ENCODE results near the gene MTURN. TPM values are rescaled to one million over a fixed set of nuclear protein-coding genes. Genes with fewer than 3 reads are reported as not detected.

MTURN gene
- total and polyA plus RNA-seq, 4 donors, result 43.4 to 110 (median 58.5) TPM

DNA sequence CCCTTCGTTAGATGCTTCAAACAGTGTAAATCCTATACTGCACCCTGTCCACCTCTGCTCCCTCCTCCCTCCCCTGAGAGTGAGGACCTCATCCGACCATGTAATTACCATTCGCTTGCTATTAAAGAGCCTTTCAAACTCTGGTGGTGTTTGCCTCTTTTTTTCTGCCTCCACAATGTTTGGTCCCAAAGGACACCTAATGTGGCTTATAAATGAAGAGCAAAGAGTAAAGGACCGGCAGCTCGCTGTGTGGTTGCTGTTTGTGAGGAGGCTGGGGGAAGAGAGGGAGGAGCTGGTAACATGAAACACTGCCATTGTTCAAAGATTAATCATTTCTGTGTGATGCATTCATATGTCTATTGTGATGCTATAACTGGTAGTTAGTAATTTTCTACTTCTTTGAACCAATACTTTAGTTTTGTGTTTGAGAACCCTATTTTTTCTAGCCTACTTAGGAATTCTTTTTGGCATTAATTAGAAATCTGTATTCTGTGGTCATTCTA lies 27.9 kb downstream of the MTURN start:
- no peaks in the 10 kb centered on the region for H3K9me3 ChIP-seq (ENCODE audit: control insufficient read depth, low read length)
- no peak overlapping the region for H3K4me3 ChIP-seq (ENCODE audit: low read length in 2 of 2)
- H3K36me3 ChIP-seq (ENCODE audit: control insufficient read depth in 1 of 2, insufficient read depth in 2 of 2, low read length in 1 of 2), result peaks cover 0 to 2% of the 10 kb centered on the region in 2 donors
- 79 to 80% methylated on average over 5 of the region's 5 CpGs for WGBS, 2 donors
- no peak overlapping the region for H3K27ac ChIP-seq (ENCODE audit: low read depth in 1 of 2, low read length in 2 of 2)
- H3K4me1 ChIP-seq (ENCODE audit: control insufficient read depth in 1 of 2, insufficient read depth in 2 of 2, low read length in 2 of 2), result no peaks in the 10 kb centered on the region
- no peaks in the 10 kb centered on the region for H3K27me3 ChIP-seq (ENCODE audit: control insufficient read depth in 1 of 2, insufficient read depth in 2 of 2, low read length in 1 of 2)
- no peak for DNase-seq
- no peak for ATAC-seq (ENCODE audit: low FRiP score)
- intact Hi-C loops (cut with DNase I), result loop anchor here in 1 of 2 donors (10.0 kb wide), 1 partner anchor 402 kb away; no protein-coding TSS in a partner anchor

DNA sequence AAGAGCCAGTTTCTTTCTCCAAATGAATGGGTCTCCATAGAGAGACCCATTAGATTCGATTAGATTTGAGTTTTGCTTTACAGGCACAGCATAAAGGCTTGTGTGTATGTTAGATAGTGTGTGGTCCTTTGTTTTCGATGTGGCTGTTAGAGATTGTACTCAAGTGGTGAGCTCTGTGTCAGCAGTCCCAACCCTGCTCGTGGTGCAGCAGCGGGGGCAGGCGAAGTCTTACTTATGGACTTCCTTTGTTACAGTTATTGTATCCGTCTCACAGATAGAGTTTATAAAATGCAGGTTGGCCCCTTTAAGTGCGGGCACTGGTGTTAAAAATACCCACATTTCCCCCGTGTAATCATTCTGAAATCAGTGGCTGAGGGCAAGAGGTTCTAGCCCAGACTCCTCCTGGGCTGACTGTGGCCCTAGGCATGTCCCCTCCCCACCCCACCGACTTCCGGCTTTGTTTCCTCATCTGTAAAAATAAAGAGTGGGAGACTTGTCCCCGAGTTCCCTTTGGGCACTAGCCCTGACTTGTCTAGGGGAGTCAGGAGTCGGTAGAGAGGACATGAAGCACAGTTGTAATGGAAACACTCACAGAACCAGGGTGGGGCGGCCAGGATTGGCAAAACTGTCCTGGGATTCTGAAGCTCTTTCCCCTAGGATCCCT lies 28.6 kb downstream of the MTURN start:
- peaks cover 0 to 2% of the 10 kb centered on the region in 2 donors for H3K36me3 ChIP-seq (ENCODE audit: control insufficient read depth in 1 of 2, insufficient read depth in 2 of 2, low read length in 1 of 2)
- ATAC-seq (ENCODE audit: low FRiP score), result peak; percentile 5
- DNase-seq, result no peak
- intact Hi-C loops (cut with DNase I), result loop anchor here in 1 of 2 donors (10.0 kb wide), 1 partner anchor 401 kb away; no protein-coding TSS in a partner anchor
- 39 to 44% methylated on average over 13 of the region's 13 CpGs for WGBS, 2 donors
- H3K9me3 ChIP-seq (ENCODE audit: control insufficient read depth, low read length), result no peaks in the 10 kb centered on the region
- no peaks in the 10 kb centered on the region for H3K27me3 ChIP-seq (ENCODE audit: control insufficient read depth in 1 of 2, insufficient read depth in 2 of 2, low read length in 1 of 2)
- no peak overlapping the region for H3K27ac ChIP-seq (ENCODE audit: low read depth in 1 of 2, low read length in 2 of 2)
- H3K4me1 ChIP-seq (ENCODE audit: control insufficient read depth in 1 of 2, insufficient read depth in 2 of 2, low read length in 2 of 2), result no peaks in the 10 kb centered on the region
- no peak overlapping the region for H3K4me3 ChIP-seq (ENCODE audit: low read length in 2 of 2)

DNA sequence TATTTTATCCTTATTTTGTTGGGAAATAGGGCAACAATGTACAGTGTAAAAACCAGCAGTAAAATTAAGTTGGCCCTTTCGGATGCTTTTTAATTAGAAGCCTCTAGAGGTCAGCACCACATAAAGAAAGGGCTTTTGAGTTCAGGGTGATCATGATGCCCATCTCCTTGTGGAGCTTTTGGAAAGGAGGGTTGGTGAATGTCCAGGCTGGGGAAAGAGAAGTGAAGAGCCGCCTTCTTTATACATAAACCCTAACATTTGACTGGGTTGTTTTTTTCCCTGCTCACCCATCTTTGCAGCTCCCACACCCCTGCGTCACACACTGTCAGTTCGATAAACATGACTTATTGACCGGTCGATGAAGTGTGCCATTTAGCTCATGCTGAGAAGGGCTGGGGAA lies 29.8 kb downstream of the MTURN start:
- 69 to 70% methylated on average over 6 of the region's 6 CpGs for WGBS, 2 donors
- no peaks in the 10 kb centered on the region for H3K4me1 ChIP-seq (ENCODE audit: control insufficient read depth in 1 of 2, insufficient read depth in 2 of 2, low read length in 2 of 2)
- no peak overlapping the region for H3K27ac ChIP-seq (ENCODE audit: low read depth in 1 of 2, low read length in 2 of 2)
- no peak for DNase-seq
- no peak overlapping the region for H3K4me3 ChIP-seq (ENCODE audit: low read length in 2 of 2)
- ATAC-seq (ENCODE audit: low FRiP score), result peak; percentile 74
- H3K9me3 ChIP-seq (ENCODE audit: control insufficient read depth, low read length), result no peaks in the 10 kb centered on the region
- H3K36me3 ChIP-seq (ENCODE audit: control insufficient read depth in 1 of 2, insufficient read depth in 2 of 2, low read length in 1 of 2), result peaks cover 0 to 2% of the 10 kb centered on the region in 2 donors
- H3K27me3 ChIP-seq (ENCODE audit: control insufficient read depth in 1 of 2, insufficient read depth in 2 of 2, low read length in 1 of 2), result no peaks in the 10 kb centered on the region
- intact Hi-C loops (cut with DNase I), result loop anchor here (2.0 to 10.0 kb wide), 2 partner anchors 248 to 400 kb away; no protein-coding TSS in a partner anchor

DNA sequence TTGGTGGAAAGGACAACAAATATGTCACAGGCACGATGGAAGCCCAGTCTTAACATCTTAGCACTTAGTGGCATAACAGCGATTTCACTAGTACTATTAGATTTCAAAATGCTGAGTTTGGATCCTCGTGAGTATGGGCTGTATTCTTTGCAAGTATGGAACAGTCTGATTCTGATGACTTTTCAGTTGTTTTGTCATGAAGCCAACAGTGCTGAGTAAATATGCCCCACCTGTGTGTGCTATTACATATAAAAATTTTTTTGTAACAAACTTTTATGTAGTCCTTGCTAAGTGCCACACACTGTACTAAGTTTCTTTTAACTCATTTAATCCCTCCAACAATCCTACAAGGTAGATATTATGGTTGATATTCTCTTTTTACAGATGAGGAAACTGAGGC lies 30.8 kb downstream of the MTURN start:
- H3K27ac ChIP-seq (ENCODE audit: low read depth in 1 of 2, low read length in 2 of 2), result no peak overlapping the region
- no peak for ATAC-seq (ENCODE audit: low FRiP score)
- no peaks in the 10 kb centered on the region for H3K4me1 ChIP-seq (ENCODE audit: control insufficient read depth in 1 of 2, insufficient read depth in 2 of 2, low read length in 2 of 2)

DNA sequence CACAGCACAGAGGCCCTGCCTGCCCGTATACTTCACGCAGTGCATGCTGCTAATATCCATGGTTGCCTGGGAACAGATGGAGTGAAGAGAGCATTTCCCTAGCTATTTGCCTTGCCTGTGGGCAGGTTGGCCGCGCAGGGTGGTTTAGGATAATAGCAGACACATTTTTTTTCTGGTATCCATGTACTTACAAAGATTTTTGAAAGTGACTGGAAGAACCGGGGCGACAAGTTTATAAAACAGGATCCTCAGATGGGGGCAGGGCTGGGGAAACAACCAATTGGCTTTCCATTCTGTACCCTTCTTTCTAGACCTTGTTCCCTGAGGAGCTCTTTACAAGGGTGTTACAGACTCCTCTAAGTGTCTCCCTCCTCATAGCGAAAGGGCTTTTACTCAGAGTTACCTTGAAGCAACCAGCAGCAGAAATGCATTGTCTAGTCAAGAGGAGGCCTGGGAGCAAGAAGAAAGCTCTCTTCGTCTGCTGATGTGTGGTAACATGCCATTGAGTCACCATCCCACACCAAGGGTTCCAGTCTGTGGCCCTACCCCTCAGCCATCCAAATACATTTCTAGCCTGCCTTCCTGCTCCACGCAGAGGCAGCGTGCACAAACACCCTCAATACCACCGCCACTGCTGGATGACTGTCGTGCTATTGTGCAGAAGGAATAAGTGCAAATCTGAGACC lies 31.5 kb downstream of the MTURN start:
- H3K27ac ChIP-seq (ENCODE audit: low read depth in 1 of 2, low read length in 2 of 2), result no peak overlapping the region
- WGBS, 2 donors, result 93% methylated on average over 12 of the region's 12 CpGs
- no peak overlapping the region for H3K4me3 ChIP-seq (ENCODE audit: low read length in 2 of 2)
- intact Hi-C loops (cut with DNase I), result loop anchor here in 1 of 2 donors (10.0 kb wide), 1 partner anchor 399 kb away; no protein-coding TSS in a partner anchor
- H3K36me3 ChIP-seq (ENCODE audit: control insufficient read depth in 1 of 2, insufficient read depth in 2 of 2, low read length in 1 of 2), result peaks cover 0 to 2% of the 10 kb centered on the region in 2 donors
- no peak for DNase-seq
- H3K9me3 ChIP-seq (ENCODE audit: control insufficient read depth, low read length), result no peaks in the 10 kb centered on the region
- no peak for ATAC-seq (ENCODE audit: low FRiP score)
- H3K4me1 ChIP-seq (ENCODE audit: control insufficient read depth in 1 of 2, insufficient read depth in 2 of 2, low read length in 2 of 2), result no peaks in the 10 kb centered on the region
- H3K27me3 ChIP-seq (ENCODE audit: control insufficient read depth in 1 of 2, insufficient read depth in 2 of 2, low read length in 1 of 2), result no peaks in the 10 kb centered on the region

More for the DNA sequence above, 30.8 kb downstream of the MTURN start:
- Histone ChIP-seq H3K9me3 (ENCODE audit: control insufficient read depth, low read length) (no peaks in the 10 kb centered on the region), H3K4me3 (ENCODE audit: low read length in 2 of 2) (no peak overlapping the region), H3K27me3 (ENCODE audit: control insufficient read depth in 1 of 2, insufficient read depth in 2 of 2, low read length in 1 of 2) (no peaks in the 10 kb centered on the region), H3K36me3 (ENCODE audit: control insufficient read depth in 1 of 2, insufficient read depth in 2 of 2, low read length in 1 of 2) (peaks cover 0 to 2% of the 10 kb centered on the region in 2 donors)
- 85 to 89% methylated on average over 3 of the region's 3 CpGs for WGBS, 2 donors
- DNase-seq, result no peak
- intact Hi-C loops (cut with DNase I), result loop anchor here (2.0 to 10.0 kb wide), 2 partner anchors 247 to 399 kb away; no protein-coding TSS in a partner anchor

DNA sequence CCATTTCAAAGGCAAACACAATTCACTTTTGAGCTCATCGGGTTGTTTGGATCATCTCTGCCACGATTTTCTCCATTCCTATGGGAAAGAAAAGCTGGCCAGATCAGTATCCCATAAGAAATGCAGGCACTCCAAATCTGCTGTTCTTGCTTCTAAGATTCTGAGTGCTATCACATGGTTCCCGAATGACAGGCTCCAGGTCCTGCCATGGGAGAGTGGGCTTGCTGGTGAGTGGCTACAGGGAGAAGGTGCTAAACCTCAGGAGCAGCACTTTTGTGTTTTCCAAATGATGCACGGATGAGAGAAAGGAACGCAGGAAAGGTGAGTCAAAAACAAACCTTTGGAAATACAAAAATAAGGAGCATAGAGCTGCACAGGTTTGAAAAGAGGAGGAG lies 32.1 kb downstream of the MTURN start:
- Histone ChIP-seq H3K36me3 (ENCODE audit: control insufficient read depth in 1 of 2, insufficient read depth in 2 of 2, low read length in 1 of 2) (peaks cover 0 to 2% of the 10 kb centered on the region in 2 donors), H3K4me1 (ENCODE audit: control insufficient read depth in 1 of 2, insufficient read depth in 2 of 2, low read length in 2 of 2) (no peaks in the 10 kb centered on the region), H3K4me3 (ENCODE audit: low read length in 2 of 2) (no peak overlapping the region), H3K27ac (ENCODE audit: low read depth in 1 of 2, low read length in 2 of 2) (no peak overlapping the region), H3K27me3 (ENCODE audit: control insufficient read depth in 1 of 2, insufficient read depth in 2 of 2, low read length in 1 of 2) (no peaks in the 10 kb centered on the region), H3K9me3 (ENCODE audit: control insufficient read depth, low read length) (no peaks in the 10 kb centered on the region)
- intact Hi-C loops (cut with DNase I), result loop anchor here in 1 of 2 donors (10.0 kb wide), 1 partner anchor 398 kb away; no protein-coding TSS in a partner anchor
- DNase-seq, result no peak
- 94 to 95% methylated on average over 5 of the region's 5 CpGs for WGBS, 2 donors
- ATAC-seq (ENCODE audit: low FRiP score), result no peak

DNA sequence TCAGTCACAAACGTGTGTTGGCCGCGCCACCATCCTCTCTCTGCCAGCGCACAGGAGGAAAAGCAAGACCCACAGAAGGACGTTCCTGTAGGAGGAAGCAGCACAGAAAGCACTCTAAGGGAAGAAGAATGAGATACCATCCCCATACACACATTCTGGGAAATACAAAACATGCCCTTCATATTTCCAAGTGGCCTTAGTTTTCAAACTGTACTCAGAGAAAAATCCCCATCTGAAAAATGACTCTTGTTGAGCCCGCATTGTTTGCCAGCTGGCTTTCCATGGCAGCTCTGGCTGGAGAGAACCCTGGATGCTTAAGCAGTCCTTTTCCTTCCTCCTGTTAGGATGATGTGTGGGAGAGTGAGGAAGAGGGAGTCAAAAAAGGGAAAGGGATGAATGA lies 33.1 kb downstream of the MTURN start:
- no peak for DNase-seq
- Histone ChIP-seq H3K4me1 (ENCODE audit: control insufficient read depth in 1 of 2, insufficient read depth in 2 of 2, low read length in 2 of 2) (no peaks in the 10 kb centered on the region), H3K4me3 (ENCODE audit: low read length in 2 of 2) (no peak overlapping the region), H3K27me3 (ENCODE audit: control insufficient read depth in 1 of 2, insufficient read depth in 2 of 2, low read length in 1 of 2) (no peaks in the 10 kb centered on the region), H3K36me3 (ENCODE audit: control insufficient read depth in 1 of 2, insufficient read depth in 2 of 2, low read length in 1 of 2) (peaks cover 0 to 2% of the 10 kb centered on the region in 2 donors), H3K9me3 (ENCODE audit: control insufficient read depth, low read length) (no peaks in the 10 kb centered on the region), H3K27ac (ENCODE audit: low read depth in 1 of 2, low read length in 2 of 2) (no peak overlapping the region)
- intact Hi-C loops (cut with DNase I), result loop anchor here in 1 of 2 donors (10.0 kb wide), 1 partner anchor 397 kb away; no protein-coding TSS in a partner anchor
- WGBS, 2 donors, result 52 to 64% methylated on average over 6 of the region's 6 CpGs
- no peak for ATAC-seq (ENCODE audit: low FRiP score)

DNA sequence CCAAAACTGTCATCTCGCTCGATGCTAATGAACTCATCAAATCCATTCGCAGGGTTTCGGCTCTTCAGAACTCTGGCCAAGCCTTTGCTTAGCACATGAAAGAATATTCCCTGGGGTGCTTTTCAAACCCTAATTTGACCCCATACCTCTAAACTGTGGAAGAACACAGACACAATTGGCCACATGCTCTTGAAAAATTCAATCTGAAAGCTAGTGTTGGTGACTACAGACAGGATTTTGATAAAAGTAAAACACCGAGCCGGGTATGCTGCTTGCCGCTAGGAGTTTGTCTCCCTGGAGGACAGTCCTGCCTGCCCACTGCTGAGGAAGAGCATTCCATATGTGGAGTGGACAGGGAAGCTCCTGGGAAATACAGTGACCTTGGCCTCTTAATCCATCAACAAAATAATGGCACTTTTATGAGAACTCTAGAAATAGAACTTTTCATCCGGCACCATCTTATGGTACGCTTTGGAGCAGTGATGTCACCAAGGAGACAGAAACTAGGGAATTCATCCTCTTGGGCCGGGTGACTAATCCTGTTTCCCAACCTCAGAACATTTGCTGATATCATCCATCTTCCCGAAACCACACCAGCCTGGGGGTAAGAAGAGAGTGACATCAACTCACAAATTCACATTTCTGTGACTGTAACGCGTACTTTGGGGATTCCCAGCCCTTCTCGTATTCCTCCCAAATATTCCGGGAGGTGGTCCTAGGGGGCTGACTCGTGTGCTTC lies 34.2 kb downstream of the MTURN start:
- DNase-seq (no peak), ATAC-seq (ENCODE audit: low FRiP score) (no peak)
- Histone ChIP-seq H3K4me1 (ENCODE audit: control insufficient read depth in 1 of 2, insufficient read depth in 2 of 2, low read length in 2 of 2) (peaks cover 0 to 3% of the 10 kb centered on the region in 2 donors), H3K4me3 (ENCODE audit: low read length in 2 of 2) (no peak overlapping the region), H3K27ac (ENCODE audit: low read depth in 1 of 2, low read length in 2 of 2) (no peak overlapping the region), H3K36me3 (ENCODE audit: control insufficient read depth in 1 of 2, insufficient read depth in 2 of 2, low read length in 1 of 2) (peaks cover 0 to 2% of the 10 kb centered on the region in 2 donors), H3K27me3 (ENCODE audit: control insufficient read depth in 1 of 2, insufficient read depth in 2 of 2, low read length in 1 of 2) (no peaks in the 10 kb centered on the region), H3K9me3 (ENCODE audit: control insufficient read depth, low read length) (no peaks in the 10 kb centered on the region)
- 92% methylated on average over 16 of the region's 16 CpGs for WGBS, 2 donors
- intact Hi-C loops (cut with DNase I), result loop anchor here in 1 of 2 donors (10.0 kb wide), 1 partner anchor 396 kb away; no protein-coding TSS in a partner anchor

Measured in aorta (tissue), 5 donors.